Ovary (tissue), 9 donors: ENCODE data around the gene ARNT2. TPM values are rescaled to one million over a fixed set of nuclear protein-coding genes. Genes with fewer than 3 reads are reported as not detected.
A peak's percentile ranks its signal among the peaks of the same experiment; 100 is the strongest.

Experiments used
- DNase-seq, 5 donors: peaks; one replicate each; pipeline ENCODE4 v3.0.0-alpha.2; 2019 to 2020
- H3K27ac ChIP-seq, 2 donors: fragments of 200-600 bp; one replicate each; pipeline versions ENCODE4 v1.5.1 to v1.8.0; 2019 to 2022
- H3K27me3 ChIP-seq: fragments of 200-600 bp; one replicate; pipeline ENCODE4 v1.8.0; 2022
- H3K36me3 ChIP-seq: fragments of 200-600 bp; sonication (generic); one replicate; pipeline ENCODE4 v1.5.1; 2019
- H3K4me1 ChIP-seq: one replicate; pipeline ENCODE4 v1.8.1; 2013; ENCODE audit warnings: mild to moderate bottlenecking, moderate library complexity; ENCODE audit not compliant: insufficient read depth
- H3K4me3 ChIP-seq: fragments of 200-600 bp; sonication (generic); one replicate; pipeline ENCODE4 v1.5.1; 2017
- H3K9me3 ChIP-seq, 2 donors: fragments of 200-600 bp in 1 of 2; sonication (generic) in 1 of 2; one replicate each; pipeline versions ENCODE4 v1.5.1 to v1.8.1; 2013 to 2019; ENCODE audit warnings: mild to moderate bottlenecking in 1 of 2, moderate library complexity in 1 of 2
- CTCF ChIP-seq, 3 donors: fragments of 450-650 bp in 2 of 3; fragments of 200-600 bp in 1 of 3; IDR thresholded peaks; one replicate each; pipeline versions ENCODE4 v1.5.1 to v1.8.0; 2016 to 2022; ENCODE audit warnings: antibody characterized with exemption in 3 of 3, mild to moderate bottlenecking in 1 of 3
- EP300 ChIP-seq: sonication (generic); formaldehyde crosslinking; IDR thresholded peaks from one replicate; pipeline ENCODE4 v1.6.1; 2017; ENCODE audit warnings: antibody characterized with exemption
- POLR2A ChIP-seq: fragments of 450-650 bp; IDR thresholded peaks from one replicate; pipeline ENCODE4 v1.6.1; 2017; ENCODE audit warnings: antibody characterized with exemption, mild to moderate bottlenecking, moderate library complexity
- WGBS, 3 donors: extraction: QIAGEN DNeasy Blood & Tissue Kit in 1 of 3; methylation state at CpG; one replicate each; pipeline versions ENCODE4 v1.1.5 to v1.1.7; 2013 to 2017; 5-methylcytosine and 5-hydroxymethylcytosine counted together
- intact Hi-C, 4 donors: fragments of 100-400 bp; cut with DNase I; formaldehyde crosslinking; loops; one replicate each; pipeline versions ENCODE4 v1.11.0 to v1.15.1; 2022 to 2023
- polyA plus RNA-seq, 2 donors: library from polyadenylated mRNA; stranded (reverse); fragments of 200-250 nt in 1 of 2; fragments of 350-450 nt in 1 of 2; fragmentation: Illumina TruSeq in 1 of 2; extraction: RNeasy Lipid Tissue Mini Kit (QIAGEN cat#74804) in 1 of 2; gene quantifications; one replicate each; pipeline ENCODE4 v1.2.3, GENCODE V29; 2013 to 2014
- total RNA-seq, 7 donors: library from RNA; depleted of rRNA in 2 of 7; stranded (reverse); fragments of >200 nt in 2 of 7; fragmentation: NEBNext Ultra II Directional in 3 of 7; extraction: Animal tissue kit (Norgen Biotek cat#: 25700) in 3 of 7; gene quantifications; one replicate each; pipeline versions ENCODE4 v1.1.0 to v1.2.4, GENCODE V29; 2016 to 2023
- donor health status: DM: no; HTN: no; CAD: no; lungs with moderate emphysema.
- donor health status: DM: no; HTN: no; CAD: no.
- donor health status: Bipolar disorder and iron deficiency.
- donor health status: DM: yes; HTN: yes; CAD: no.
- donor health status: DM: no; HTN: no; CAD: no.
- donor health status: DM: yes; HTN: yes; CAD: no.

The ARNT2 gene
- total and polyA plus RNA-seq, 9 donors = 11.0 to 20.5 (median 16.2) TPM

GRCh38 chr15:80418892-80419537 is 14.8 kb downstream of the ARNT2 start:
- intact Hi-C loops = no loop called here
- Histone ChIP-seq H3K27ac (no peak overlapping the region), H3K36me3 (no peaks in the 10 kb centered on the region), H3K4me3 (no peak overlapping the region), H3K27me3 (no peaks in the 10 kb centered on the region), H3K9me3 (no peaks in the 10 kb centered on the region), H3K4me1 (no peaks in the 10 kb centered on the region)
- no peak for DNase-seq
- WGBS, 3 donors = 64 to 69% (median 68%) methylated on average over 10 of the region's 10 CpGs
- no peak for TF ChIP-seq EP300
- no peak for TF ChIP-seq POLR2A
- TF ChIP-seq CTCF (IDR thresholded peaks at IDR 0.05) = peak in 1 of 3 donors; percentile 28

GRCh38 chr15:80419546-80419945 is 15.4 kb downstream of the ARNT2 start:
- Histone ChIP-seq H3K4me1 (no peaks in the 10 kb centered on the region), H3K27me3 (no peaks in the 10 kb centered on the region), H3K4me3 (no peak overlapping the region), H3K36me3 (no peaks in the 10 kb centered on the region), H3K9me3 (no peaks in the 10 kb centered on the region), H3K27ac (no peak overlapping the region)
- no peak for TF ChIP-seq CTCF (IDR thresholded peaks at IDR 0.05)
- no peak for TF ChIP-seq EP300
- no peak for TF ChIP-seq POLR2A
- 52 to 63% (median 58%) methylated on average over 5 of the region's 5 CpGs for WGBS, 3 donors
- no peak for DNase-seq
- intact Hi-C loops = no loop called here

GRCh38 chr15:80420658-80421057 is 16.5 kb downstream of the ARNT2 start:
- Histone ChIP-seq H3K27me3 (no peaks in the 10 kb centered on the region), H3K27ac (no peak overlapping the region), H3K9me3 (no peaks in the 10 kb centered on the region), H3K4me3 (no peak overlapping the region), H3K4me1 (no peaks in the 10 kb centered on the region), H3K36me3 (no peaks in the 10 kb centered on the region)
- no peak for DNase-seq
- 20 to 41% (median 30%) methylated on average over 2 of the region's 2 CpGs for WGBS, 3 donors
- TF ChIP-seq EP300 (no peak), CTCF (IDR thresholded peaks at IDR 0.05) (no peak), POLR2A (no peak)
- intact Hi-C loops = no loop called here

GRCh38 chr15:80423215-80423614 is 19.0 kb downstream of the ARNT2 start:
- no peak for TF ChIP-seq EP300
- no peak for TF ChIP-seq CTCF (IDR thresholded peaks at IDR 0.05)
- no peak for TF ChIP-seq POLR2A
- Histone ChIP-seq H3K27ac (no peak overlapping the region), H3K36me3 (no peaks in the 10 kb centered on the region), H3K9me3 (no peaks in the 10 kb centered on the region), H3K27me3 (no peaks in the 10 kb centered on the region), H3K4me1 (no peaks in the 10 kb centered on the region), H3K4me3 (no peak overlapping the region)
- WGBS, 3 donors = 83 to 86% (median 85%) methylated on average over 4 of the region's 4 CpGs
- DNase-seq = no peak
- intact Hi-C loops = no loop called here
